ENCODE results near the gene TSPAN17. TPM values are rescaled to one million over a fixed set of nuclear protein-coding genes. Genes with fewer than 3 reads are reported as not detected.

The TSPAN17 gene
- polyA plus RNA-seq, 1 of the 3 experiments (the other 2 are of a cell fraction): 61.7 TPM

DNA sequence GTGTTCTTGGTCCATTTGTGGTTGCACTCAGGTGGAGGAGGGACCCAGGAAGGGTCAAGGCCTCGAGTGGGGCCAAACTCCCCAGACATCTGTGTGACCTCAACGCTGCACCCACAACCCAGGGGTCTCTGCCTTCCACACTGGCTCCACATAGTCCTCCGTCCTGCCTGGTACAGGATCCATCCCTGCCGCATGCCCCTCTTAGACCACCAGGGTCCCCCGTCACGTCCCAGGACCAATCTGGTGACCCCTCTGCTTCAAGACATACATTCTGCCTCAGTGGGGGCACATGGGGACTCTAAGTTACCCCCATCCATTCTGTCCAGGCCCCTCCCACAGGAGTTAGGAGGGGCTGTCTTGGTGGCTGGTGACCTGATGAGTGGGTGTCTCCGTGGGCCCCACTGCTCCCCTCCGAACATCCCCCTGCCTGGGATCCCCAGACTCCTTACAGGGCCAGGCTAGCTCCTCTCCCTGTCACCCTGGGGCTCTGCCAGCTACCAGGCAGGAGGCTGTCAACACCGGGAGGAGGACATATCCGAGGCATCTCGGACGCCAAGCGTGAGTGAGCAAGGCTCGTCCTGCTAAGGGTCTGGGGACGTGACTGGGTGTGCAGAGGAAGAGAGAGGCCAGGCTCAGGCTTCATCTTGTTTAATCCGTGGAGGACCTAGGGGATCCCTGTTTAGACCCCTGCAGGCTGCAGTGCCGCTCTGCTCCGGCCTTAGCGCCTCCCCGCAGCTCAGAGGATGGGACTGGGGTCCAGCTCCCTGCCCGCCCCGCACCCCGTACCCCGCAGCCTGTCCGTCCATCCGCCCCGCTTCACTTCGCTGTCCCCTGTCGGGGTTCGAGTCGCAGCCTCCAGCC is 32.3 kb downstream of the TSPAN17 start (continued):
- TF ChIP-seq, protein P1, sequence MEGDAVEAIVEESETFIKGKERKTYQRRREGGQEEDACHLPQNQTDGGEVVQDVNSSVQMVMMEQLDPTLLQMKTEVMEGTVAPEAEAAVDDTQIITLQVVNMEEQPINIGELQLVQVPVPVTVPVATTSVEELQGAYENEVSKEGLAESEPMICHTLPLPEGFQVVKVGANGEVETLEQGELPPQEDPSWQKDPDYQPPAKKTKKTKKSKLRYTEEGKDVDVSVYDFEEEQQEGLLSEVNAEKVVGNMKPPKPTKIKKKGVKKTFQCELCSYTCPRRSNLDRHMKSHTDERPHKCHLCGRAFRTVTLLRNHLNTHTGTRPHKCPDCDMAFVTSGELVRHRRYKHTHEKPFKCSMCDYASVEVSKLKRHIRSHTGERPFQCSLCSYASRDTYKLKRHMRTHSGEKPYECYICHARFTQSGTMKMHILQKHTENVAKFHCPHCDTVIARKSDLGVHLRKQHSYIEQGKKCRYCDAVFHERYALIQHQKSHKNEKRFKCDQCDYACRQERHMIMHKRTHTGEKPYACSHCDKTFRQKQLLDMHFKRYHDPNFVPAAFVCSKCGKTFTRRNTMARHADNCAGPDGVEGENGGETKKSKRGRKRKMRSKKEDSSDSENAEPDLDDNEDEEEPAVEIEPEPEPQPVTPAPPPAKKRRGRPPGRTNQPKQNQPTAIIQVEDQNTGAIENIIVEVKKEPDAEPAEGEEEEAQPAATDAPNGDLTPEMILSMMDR (IDR thresholded peaks at IDR 0.05): no peak
- TF ChIP-seq RXRA (IDR thresholded peaks at IDR 0.05; ENCODE audit: borderline replicate concordance, low read depth) (no peak), NRF1 (IDR thresholded peaks at IDR 0.05; ENCODE audit: low read depth, low read length) (no peak)

DNA sequence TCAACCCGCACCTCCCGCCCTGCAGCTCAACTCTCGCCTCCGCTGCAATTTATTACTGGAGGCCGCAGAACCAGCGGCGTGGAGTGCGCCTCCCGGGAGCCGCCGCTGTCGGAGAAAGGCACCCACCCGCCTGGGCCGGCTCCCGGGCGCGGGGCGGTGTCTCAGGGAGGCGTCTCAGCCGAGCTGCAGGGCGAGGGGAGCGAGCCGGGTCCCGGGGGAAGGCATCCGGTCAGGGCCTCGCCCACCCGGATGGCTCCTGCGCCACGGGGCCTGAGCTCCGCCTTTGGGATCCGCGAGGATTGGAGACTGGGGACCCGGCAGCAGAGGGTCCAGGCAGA is 32.9 kb downstream of the TSPAN17 start:
- Histone ChIP-seq H3K27me3 (ENCODE audit: insufficient read depth) (no peaks in the 10 kb centered on the region; the same call in 1 of the 2 replicates), H3K4me2 (no peak overlapping the region), H3K9me3 (no peaks in the 10 kb centered on the region)

More for the DNA sequence above, 32.9 kb downstream of the TSPAN17 start:
- H4K20me1 ChIP-seq (ENCODE audit: insufficient read depth): no peaks in the 10 kb centered on the region
- 88% methylated on average over 21 of the region's 33 CpGs for WGBS (ENCODE audit: low lambda C conversion rate)
- DNase-seq: peak; percentile 36
- no peak for TF ChIP-seq EZH2phosphoT487 (IDR thresholded peaks at IDR 0.05; ENCODE audit: borderline replicate concordance, low read depth)
- TF ChIP-seq SMC3 (IDR thresholded peaks at IDR 0.05; ENCODE audit: low read depth, low read length): no peak
- TF ChIP-seq, protein P2, sequence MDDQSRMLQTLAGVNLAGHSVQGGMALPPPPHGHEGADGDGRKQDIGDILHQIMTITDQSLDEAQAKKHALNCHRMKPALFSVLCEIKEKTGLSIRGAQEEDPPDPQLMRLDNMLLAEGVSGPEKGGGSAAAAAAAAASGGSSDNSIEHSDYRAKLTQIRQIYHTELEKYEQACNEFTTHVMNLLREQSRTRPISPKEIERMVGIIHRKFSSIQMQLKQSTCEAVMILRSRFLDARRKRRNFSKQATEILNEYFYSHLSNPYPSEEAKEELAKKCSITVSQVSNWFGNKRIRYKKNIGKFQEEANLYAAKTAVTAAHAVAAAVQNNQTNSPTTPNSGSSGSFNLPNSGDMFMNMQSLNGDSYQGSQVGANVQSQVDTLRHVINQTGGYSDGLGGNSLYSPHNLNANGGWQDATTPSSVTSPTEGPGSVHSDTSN (IDR thresholded peaks at IDR 0.05): no peak
- TF ChIP-seq RCOR1 (IDR thresholded peaks at IDR 0.05; ENCODE audit: low read length): no peak
- no peak for TF ChIP-seq RFX5 (IDR thresholded peaks at IDR 0.05; ENCODE audit: low read length)
- TF ChIP-seq TCF12 (IDR thresholded peaks at IDR 0.05): no peak
- TF ChIP-seq, protein P3, sequence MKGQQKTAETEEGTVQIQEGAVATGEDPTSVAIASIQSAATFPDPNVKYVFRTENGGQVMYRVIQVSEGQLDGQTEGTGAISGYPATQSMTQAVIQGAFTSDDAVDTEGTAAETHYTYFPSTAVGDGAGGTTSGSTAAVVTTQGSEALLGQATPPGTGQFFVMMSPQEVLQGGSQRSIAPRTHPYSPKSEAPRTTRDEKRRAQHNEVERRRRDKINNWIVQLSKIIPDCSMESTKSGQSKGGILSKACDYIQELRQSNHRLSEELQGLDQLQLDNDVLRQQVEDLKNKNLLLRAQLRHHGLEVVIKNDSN (IDR thresholded peaks at IDR 0.05; ENCODE audit: borderline replicate concordance, low read depth): no peak
- no peak for TF ChIP-seq FOSL2 (IDR thresholded peaks at IDR 0.05; ENCODE audit: borderline replicate concordance, low read depth)
- TF ChIP-seq TAF1 (IDR thresholded peaks at IDR 0.05; ENCODE audit: borderline replicate concordance, low read depth, low read length): no peak
- TF ChIP-seq JUND (IDR thresholded peaks at IDR 0.05): no peak
- TF ChIP-seq, protein P4, sequence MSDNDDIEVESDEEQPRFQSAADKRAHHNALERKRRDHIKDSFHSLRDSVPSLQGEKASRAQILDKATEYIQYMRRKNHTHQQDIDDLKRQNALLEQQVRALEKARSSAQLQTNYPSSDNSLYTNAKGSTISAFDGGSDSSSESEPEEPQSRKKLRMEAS (IDR thresholded peaks at IDR 0.05; ENCODE audit: low read depth): no peak
- TF ChIP-seq TEAD4 (IDR thresholded peaks at IDR 0.05; ENCODE audit: borderline replicate concordance, insufficient read depth): no peak
- TF ChIP-seq GABPA (IDR thresholded peaks at IDR 0.05; ENCODE audit: low read depth): no peak
- no peak for TF ChIP-seq NFIC (IDR thresholded peaks at IDR 0.05; ENCODE audit: borderline replicate concordance)
- no peak for TF ChIP-seq RAD21 (IDR thresholded peaks at IDR 0.05; ENCODE audit: low read length)
- no peak for TF ChIP-seq RXRA (IDR thresholded peaks at IDR 0.05; ENCODE audit: borderline replicate concordance, low read depth)
- no peak for TF ChIP-seq YY1 (IDR thresholded peaks at IDR 0.05; ENCODE audit: low read depth)
- TF ChIP-seq, protein P5, sequence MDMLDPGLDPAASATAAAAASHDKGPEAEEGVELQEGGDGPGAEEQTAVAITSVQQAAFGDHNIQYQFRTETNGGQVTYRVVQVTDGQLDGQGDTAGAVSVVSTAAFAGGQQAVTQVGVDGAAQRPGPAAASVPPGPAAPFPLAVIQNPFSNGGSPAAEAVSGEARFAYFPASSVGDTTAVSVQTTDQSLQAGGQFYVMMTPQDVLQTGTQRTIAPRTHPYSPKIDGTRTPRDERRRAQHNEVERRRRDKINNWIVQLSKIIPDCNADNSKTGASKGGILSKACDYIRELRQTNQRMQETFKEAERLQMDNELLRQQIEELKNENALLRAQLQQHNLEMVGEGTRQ (IDR thresholded peaks at IDR 0.05; ENCODE audit: borderline replicate concordance, low read depth, low read length): no peak
- peaks cover 0 to 7% of the 10 kb centered on the region in 2 experiments; a peak in 1 of 4 replicates for H3K4me1 ChIP-seq (ENCODE audit: control insufficient read depth in 1 of 2, insufficient read depth in 2 of 2, low read depth in 1 of 2, low read length in 1 of 2)
- H3K36me3 ChIP-seq (replicated peaks in 1 of 2; ENCODE audit: control insufficient read depth in 1 of 2, insufficient read depth in 2 of 2, low read length in 1 of 2): no peaks in the 10 kb centered on the region
- H3K79me2 ChIP-seq (ENCODE audit: insufficient read depth): no peaks in the 10 kb centered on the region
- H2AFZ ChIP-seq (ENCODE audit: low read depth): no peak overlapping the region
- no peaks in the 10 kb centered on the region for H3K9me2 ChIP-seq
- H3K4me3 ChIP-seq (ENCODE audit: low read depth in 2 of 2, low read length in 1 of 2): no peak overlapping the region
- H3K9ac ChIP-seq: no peak overlapping the region
- ChIA-PET CTCF (interaction anchor here (0.8 to 2.5 kb wide), 3 partner anchors 19 to 36 kb away, joined by 3 to 16 read pairs (median 3); no protein-coding TSS in a partner anchor), POLR2A (no interaction called here)
- H3K27ac ChIP-seq (ENCODE audit: low read depth in 2 of 2, low read length in 1 of 2): no peak overlapping the region
- no peaks in the 10 kb centered on the region for H3F3A ChIP-seq (replicated peaks; ENCODE audit: insufficient read depth)
